Fibroblast of the aortic adventitia (primary cell): ENCODE data around the gene LIF. TPM values are rescaled to one million over a fixed set of nuclear protein-coding genes. Genes with fewer than 3 reads are reported as not detected.

Experiments
- DNase-seq: peaks from one replicate; pipeline ENCODE4 v3.0.0-alpha.2; 2010; ENCODE audit warnings: low read depth
- H3K4me3 ChIP-seq: 2 replicates; pipeline ENCODE4 v1.5.1; 2011; ENCODE audit warnings: low read depth, mild to moderate bottlenecking, control low read depth, low read length, moderate library complexity
- total RNA-seq: library from RNA; depleted of rRNA; stranded (reverse); fragments of >200 nt; gene quantifications from 2 replicates; pipeline ENCODE4 v1.2.3, GENCODE V29; 2012; ENCODE audit warnings: low replicate concordance
- TF ChIP-seq, protein P1 (sequence below): IDR thresholded peaks from 2 replicates; pipeline ENCODE4 v1.5.1; 2011; ENCODE audit warnings: mild to moderate bottlenecking, low read length, control low read depth, inconsistent platforms; ENCODE audit not compliant: insufficient read depth

Gene LIF
- total RNA-seq, 1 donor, result 6.2 TPM

- TF ChIP-seq, protein P1, sequence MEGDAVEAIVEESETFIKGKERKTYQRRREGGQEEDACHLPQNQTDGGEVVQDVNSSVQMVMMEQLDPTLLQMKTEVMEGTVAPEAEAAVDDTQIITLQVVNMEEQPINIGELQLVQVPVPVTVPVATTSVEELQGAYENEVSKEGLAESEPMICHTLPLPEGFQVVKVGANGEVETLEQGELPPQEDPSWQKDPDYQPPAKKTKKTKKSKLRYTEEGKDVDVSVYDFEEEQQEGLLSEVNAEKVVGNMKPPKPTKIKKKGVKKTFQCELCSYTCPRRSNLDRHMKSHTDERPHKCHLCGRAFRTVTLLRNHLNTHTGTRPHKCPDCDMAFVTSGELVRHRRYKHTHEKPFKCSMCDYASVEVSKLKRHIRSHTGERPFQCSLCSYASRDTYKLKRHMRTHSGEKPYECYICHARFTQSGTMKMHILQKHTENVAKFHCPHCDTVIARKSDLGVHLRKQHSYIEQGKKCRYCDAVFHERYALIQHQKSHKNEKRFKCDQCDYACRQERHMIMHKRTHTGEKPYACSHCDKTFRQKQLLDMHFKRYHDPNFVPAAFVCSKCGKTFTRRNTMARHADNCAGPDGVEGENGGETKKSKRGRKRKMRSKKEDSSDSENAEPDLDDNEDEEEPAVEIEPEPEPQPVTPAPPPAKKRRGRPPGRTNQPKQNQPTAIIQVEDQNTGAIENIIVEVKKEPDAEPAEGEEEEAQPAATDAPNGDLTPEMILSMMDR, result no peak
- no peak overlapping the region for H3K4me3 ChIP-seq
- DNase-seq, result no peak
Measured at GRCh38 chr22:30263883-30264282, 17.3 kb upstream of the LIF start.

- peak overlapping the region; percentile 35 for H3K4me3 ChIP-seq
- peak; percentile 71 for DNase-seq
- TF ChIP-seq, protein P1, result peak; percentile 97
Measured at GRCh38 chr22:30262917-30263741, 16.6 kb upstream of the LIF start.

DNA sequence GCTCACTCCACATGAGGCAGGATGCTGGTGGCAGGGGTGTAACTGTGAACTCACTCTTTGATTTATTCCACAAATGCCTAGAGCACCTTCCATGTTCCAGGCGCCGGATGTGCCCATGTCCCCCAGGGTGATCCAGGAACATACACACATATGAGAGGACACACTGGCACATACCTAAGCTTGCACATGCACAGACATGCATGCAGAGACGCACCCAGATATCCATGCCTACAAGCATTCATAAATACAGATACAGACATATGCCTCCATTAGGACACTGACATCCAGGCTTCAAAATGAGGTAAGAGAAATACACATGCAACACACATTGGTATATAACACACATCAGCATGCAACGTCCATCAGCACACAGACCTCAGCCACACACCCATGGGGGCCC, 15.6 kb upstream of the LIF start:
- no peak overlapping the region for H3K4me3 ChIP-seq
- no peak for DNase-seq
- TF ChIP-seq, protein P1, result no peak

DNA sequence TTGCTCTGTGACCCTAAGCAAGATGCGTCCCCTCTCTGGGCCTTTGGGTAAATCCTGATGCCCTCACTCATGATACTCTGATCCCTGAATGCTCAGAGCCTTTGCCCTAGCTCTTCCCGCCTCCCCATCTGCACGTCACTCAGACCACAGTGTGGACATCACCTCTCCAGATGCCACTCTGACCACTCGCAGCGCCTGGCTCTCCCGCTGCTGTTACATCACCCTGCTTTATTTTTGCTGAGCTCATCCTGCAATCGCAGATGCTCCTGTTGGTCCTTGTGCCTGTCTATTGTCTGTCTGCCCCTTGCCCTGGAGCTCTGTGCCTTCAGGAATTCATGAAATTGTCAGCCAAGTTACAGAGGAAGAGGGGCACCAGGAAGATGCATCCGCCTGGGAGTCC, 14.6 kb upstream of the LIF start:
- TF ChIP-seq, protein P1, result no peak
- H3K4me3 ChIP-seq, result no peak overlapping the region
- no peak for DNase-seq

- DNase-seq, result no peak
- H3K4me3 ChIP-seq, result no peak overlapping the region
- TF ChIP-seq, protein P1, result no peak
Measured at GRCh38 chr22:30260682-30261081, 14.1 kb upstream of the LIF start.

DNA sequence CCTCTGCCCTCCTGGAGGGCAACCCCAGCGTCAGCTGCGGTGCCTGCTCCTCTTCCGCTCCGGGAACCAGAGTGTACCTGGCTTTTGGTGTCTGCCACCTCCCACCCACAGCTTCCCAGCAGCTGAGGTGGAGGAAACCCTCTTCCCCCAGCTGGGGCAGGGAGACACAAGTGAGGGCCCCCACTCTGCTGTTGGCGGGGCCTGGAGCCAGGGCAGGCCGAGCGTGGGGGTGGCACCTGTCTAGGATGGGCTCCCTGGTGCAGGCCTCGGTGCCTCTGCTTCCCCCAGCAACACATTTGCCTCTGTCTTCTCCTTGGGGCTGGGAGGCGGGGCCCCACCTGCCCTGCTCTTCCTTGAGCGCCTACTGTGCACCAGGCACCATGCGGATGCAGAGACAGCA, 13.7 kb upstream of the LIF start:
- TF ChIP-seq, protein P1, result no peak
- DNase-seq, result no peak
- no peak overlapping the region for H3K4me3 ChIP-seq
